Measurements from ENCODE around the gene DCDC1.

- TF ChIP-seq CTCF (conservative IDR thresholded peaks at IDR 0.05 in 1 of 2, IDR thresholded peaks at IDR 0.05 in 1 of 2; ENCODE audit: low read depth in 1 of 2, low read length in 2 of 2) (no peak), EZH2 (IDR thresholded peaks at IDR 0.05; ENCODE audit: low read length, missing control alignments) (no peak)
Measured at GRCh38 chr11:31295308-31295707, 74.2 kb downstream of the DCDC1 start.
